AG09309 (cell line): ENCODE data around the gene LEO1.

ENCODE experiments used
- DNase-seq: peaks from one replicate; pipeline ENCODE4 v3.0.0-alpha.2; 2010; ENCODE audit warnings: low read depth
- H3K4me3 ChIP-seq: 2 replicates; pipeline ENCODE4 v1.5.1; 2011; ENCODE audit warnings: mild to moderate bottlenecking, low read depth, low read length, moderate library complexity; ENCODE audit not compliant: control insufficient read depth
- CTCF ChIP-seq: IDR thresholded peaks from 2 replicates; pipeline ENCODE4 v1.5.1; 2011; ENCODE audit warnings: mild to moderate bottlenecking, low read depth, low read length, inconsistent platforms; ENCODE audit not compliant: insufficient read depth, control insufficient read depth; ENCODE audit errors: missing control alignments

Gene LEO1

GRCh38 chr15:52002351-52002750 lies 30.8 kb upstream of the LEO1 start:
- no peak overlapping the region for H3K4me3 ChIP-seq
- TF ChIP-seq CTCF, result no peak
- no peak for DNase-seq

GRCh38 chr15:51992953-51993352 lies 21.4 kb upstream of the LEO1 start:
- H3K4me3 ChIP-seq, result no peak overlapping the region
- TF ChIP-seq CTCF, result no peak
- DNase-seq, result no peak

- no peak for DNase-seq
- no peak overlapping the region for H3K4me3 ChIP-seq
- no peak for TF ChIP-seq CTCF
Measured at GRCh38 chr15:51991141-51991540, 19.6 kb upstream of the LEO1 start.

GRCh38 chr15:51982770-51983103 lies 11.2 kb upstream of the LEO1 start:
- no peak for TF ChIP-seq CTCF
- no peak for DNase-seq
- H3K4me3 ChIP-seq, result no peak overlapping the region

GRCh38 chr15:51982013-51982769 lies 10.6 kb upstream of the LEO1 start:
- H3K4me3 ChIP-seq, result peak overlapping the region; percentile 11

GRCh38 chr15:51973775-51974174 lies 2.2 kb upstream of the LEO1 start:
- no peak for TF ChIP-seq CTCF
- no peak overlapping the region for H3K4me3 ChIP-seq
- DNase-seq, result no peak

More at GRCh38 chr15:51982013-51982769, 10.6 kb upstream of the LEO1 start:
- DNase-seq, result peak; percentile 81
- peak; percentile 50 for TF ChIP-seq CTCF

- TF ChIP-seq CTCF, result no peak
- DNase-seq, result no peak
- no peak overlapping the region for H3K4me3 ChIP-seq
Measured at GRCh38 chr15:51973220-51973619, 1.6 kb upstream of the LEO1 start.
